ENCODE data around the gene CGGBP1.

- no peak for TF ChIP-seq OSR1 (CRISPR knock-in tag; IDR thresholded peaks at IDR 0.05)
- TF ChIP-seq ARNTL (CRISPR knock-in tag; IDR thresholded peaks at IDR 0.05; ENCODE audit: borderline replicate concordance, low read depth): no peak
- no peak for TF ChIP-seq PATZ1 (CRISPR knock-in tag; IDR thresholded peaks at IDR 0.05; ENCODE audit: borderline replicate concordance)
- TF ChIP-seq TOX (CRISPR knock-in tag; IDR thresholded peaks at IDR 0.05; ENCODE audit: borderline replicate concordance): no peak
- TF ChIP-seq ZFP30 (CRISPR knock-in tag; IDR thresholded peaks at IDR 0.05): no peak
- no peak for TF ChIP-seq ESRRG (CRISPR knock-in tag; IDR thresholded peaks at IDR 0.05)
- no peak for TF ChIP-seq TCF4 (CRISPR knock-in tag; IDR thresholded peaks at IDR 0.05; ENCODE audit: borderline replicate concordance)
- TF ChIP-seq ZC3H10 (CRISPR knock-in tag; IDR thresholded peaks at IDR 0.05): no peak
- no peak for TF ChIP-seq CSDC2 (CRISPR knock-in tag; IDR thresholded peaks at IDR 0.05)
- TF ChIP-seq ZFP3 (CRISPR knock-in tag; IDR thresholded peaks at IDR 0.05): no peak
- no peak for TF ChIP-seq ZNF70 (CRISPR knock-in tag; IDR thresholded peaks at IDR 0.05)
- no peak for TF ChIP-seq PPARA (CRISPR knock-in tag; IDR thresholded peaks at IDR 0.05; ENCODE audit: borderline replicate concordance)
- TF ChIP-seq ISL1 (CRISPR knock-in tag; IDR thresholded peaks at IDR 0.05): no peak
Observed at GRCh38 chr3:88033079-88033478, 25.7 kb downstream of the CGGBP1 start.
